Adrenal gland (tissue), 5 donors: ENCODE data around the gene NAA16.
"Not testable (repeated sequence)": the region's sequence is repeated elsewhere in the genome, so short reads cannot be mapped to it uniquely, and the experiment has no call there.

ENCODE experiments used
- POLR2A ChIP-seq, 2 donors: fragments of 450-650 bp; IDR thresholded peaks; one replicate each; pipeline ENCODE4 v1.6.1; 2017; ENCODE audit warnings: antibody characterized with exemption in 2 of 2, mild to moderate bottlenecking in 2 of 2, moderate library complexity in 1 of 2
- TF ChIP-seq, protein P1 (sequence below), 6 experiments: fragments of 450-650 bp in 4 of 6; fragments of 200-600 bp in 2 of 6; sonication (generic) in 1 of 6; IDR thresholded peaks; 1 replicate in 5 of 6; 2 replicates in 1 of 6; pipeline versions ENCODE4 v1.5.1 to v1.8.0; 2016 to 2021; ENCODE audit warnings: antibody characterized with exemption in 6 of 6, mild to moderate bottlenecking in 2 of 6, moderate library complexity in 1 of 6
- donor health status: DM: no; HTN: no; CAD: no.

DNA sequence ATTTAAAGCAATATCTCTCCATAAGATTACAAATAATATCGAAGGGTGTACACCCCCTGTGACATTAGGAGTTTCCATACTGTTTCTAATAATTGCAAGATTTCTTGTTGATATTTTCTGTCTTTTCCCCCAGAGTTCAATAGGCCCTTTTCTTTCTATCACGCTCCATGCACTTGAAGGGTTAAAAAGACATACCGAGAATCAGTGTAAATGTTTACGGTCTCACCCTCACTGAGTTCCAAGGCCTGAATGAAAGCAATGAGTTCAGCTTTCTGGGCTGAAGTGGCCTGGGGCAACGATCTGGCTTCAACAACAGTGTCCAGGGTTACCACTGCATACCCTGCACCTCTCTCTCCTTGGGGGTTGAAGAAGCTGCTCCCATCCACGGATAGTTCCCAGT, 110.3 kb downstream of the NAA16 start:
- not testable (repeated sequence) for TF ChIP-seq POLR2A (IDR thresholded peaks at IDR 0.05)
- TF ChIP-seq, protein P1, sequence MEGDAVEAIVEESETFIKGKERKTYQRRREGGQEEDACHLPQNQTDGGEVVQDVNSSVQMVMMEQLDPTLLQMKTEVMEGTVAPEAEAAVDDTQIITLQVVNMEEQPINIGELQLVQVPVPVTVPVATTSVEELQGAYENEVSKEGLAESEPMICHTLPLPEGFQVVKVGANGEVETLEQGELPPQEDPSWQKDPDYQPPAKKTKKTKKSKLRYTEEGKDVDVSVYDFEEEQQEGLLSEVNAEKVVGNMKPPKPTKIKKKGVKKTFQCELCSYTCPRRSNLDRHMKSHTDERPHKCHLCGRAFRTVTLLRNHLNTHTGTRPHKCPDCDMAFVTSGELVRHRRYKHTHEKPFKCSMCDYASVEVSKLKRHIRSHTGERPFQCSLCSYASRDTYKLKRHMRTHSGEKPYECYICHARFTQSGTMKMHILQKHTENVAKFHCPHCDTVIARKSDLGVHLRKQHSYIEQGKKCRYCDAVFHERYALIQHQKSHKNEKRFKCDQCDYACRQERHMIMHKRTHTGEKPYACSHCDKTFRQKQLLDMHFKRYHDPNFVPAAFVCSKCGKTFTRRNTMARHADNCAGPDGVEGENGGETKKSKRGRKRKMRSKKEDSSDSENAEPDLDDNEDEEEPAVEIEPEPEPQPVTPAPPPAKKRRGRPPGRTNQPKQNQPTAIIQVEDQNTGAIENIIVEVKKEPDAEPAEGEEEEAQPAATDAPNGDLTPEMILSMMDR (IDR thresholded peaks at IDR 0.05) = not testable (repeated sequence)
